HL-60/S4 (cell line): Measurements from ENCODE around the gene VCAN.

Experiments
- in situ Hi-C: fragments of 300-500 bp; cut with MboI; formaldehyde crosslinking; loops from 2 replicates; pipeline ENCODE4 v1.14.3; 2022; ENCODE audit warnings: low sequenced_read_pairs

The VCAN gene

DNA sequence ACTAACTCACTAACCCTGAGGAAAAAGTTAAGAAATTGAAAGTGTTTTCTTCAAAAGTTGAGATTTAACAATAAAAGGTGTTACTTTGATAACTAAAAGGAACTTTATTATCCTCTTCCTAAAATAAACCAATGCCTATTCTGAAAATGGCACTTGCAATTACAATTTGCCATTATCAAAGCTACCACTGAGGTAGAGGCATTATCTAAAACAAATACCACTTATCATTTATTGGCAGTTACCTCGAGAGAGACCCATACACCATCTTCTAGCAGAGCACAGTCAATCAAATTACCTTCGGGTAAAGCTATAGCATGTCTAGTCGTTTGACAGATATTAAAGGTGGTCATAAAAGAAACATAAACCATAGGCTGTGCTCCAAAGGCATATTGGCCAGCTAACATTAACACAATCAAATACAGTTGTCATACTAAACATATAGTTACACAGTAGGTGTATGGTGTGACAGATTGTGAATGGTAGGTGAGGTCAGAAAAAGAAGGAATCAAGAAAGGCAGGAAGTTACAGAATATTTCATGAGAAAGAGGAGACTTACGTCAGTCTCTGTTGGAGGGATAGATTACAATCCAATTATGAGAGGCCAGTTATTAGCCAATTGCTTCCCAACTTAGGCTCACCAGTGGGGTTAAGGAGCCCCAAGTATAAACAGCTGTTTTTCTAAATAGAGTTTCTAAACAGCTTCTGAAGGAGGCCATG lies 56.3 kb downstream of the VCAN start:
- in situ Hi-C loops = no loop called here

DNA sequence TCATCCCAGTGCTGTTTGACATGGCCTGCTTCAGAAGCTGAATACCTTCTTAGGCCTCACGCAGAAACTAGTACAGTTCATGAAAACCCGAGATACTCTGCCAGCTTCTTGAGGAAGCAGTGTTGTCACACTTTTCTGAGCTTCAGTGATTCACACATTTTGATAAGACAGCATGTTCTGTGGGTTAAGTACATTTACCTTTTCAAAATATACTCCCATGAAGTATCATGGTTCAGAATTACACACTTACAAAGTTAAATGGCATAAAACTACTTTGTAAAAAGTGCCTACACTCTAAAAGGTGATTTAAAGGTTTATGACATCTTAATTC lies 56.9 kb downstream of the VCAN start:
- in situ Hi-C loops = no loop called here

DNA sequence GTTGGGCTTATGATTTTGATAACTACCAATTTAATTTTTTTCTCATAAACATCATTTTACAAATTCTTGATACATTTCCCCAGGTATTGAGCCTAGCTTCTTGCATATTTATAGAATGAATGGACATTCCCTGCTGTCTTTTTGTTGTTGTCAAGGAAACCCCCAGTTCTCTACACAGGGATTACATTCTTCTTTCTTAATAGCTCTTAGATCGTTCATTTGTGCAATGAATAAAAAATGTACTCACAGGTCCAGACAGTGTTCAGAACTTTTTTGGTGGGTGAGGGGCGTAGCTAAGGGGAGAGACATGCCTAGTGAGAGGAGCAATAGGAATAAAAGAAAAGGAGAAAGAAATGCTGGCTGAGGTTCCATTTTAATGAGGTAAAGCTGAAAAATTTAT lies 58.6 kb downstream of the VCAN start:
- in situ Hi-C loops = no loop called here

DNA sequence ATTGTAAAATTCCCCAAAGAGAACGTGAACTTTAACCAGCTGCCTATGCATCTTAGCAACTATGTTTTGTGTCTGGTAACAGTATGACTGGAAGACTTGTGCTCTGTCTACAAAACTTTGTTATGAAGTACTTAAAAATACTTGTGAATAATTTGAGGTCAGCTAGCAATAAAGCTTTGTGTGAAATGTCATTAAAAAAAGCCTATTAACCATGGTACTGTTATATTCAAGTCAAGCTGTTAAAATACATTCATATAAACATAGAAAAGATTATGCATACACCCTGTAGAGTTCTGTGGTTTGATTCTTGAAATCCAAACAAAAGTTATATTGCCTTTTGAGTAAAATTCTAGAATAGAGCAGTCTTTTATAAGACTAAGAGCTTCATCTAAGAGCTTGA lies 60.1 kb downstream of the VCAN start:
- in situ Hi-C loops = no loop called here

DNA sequence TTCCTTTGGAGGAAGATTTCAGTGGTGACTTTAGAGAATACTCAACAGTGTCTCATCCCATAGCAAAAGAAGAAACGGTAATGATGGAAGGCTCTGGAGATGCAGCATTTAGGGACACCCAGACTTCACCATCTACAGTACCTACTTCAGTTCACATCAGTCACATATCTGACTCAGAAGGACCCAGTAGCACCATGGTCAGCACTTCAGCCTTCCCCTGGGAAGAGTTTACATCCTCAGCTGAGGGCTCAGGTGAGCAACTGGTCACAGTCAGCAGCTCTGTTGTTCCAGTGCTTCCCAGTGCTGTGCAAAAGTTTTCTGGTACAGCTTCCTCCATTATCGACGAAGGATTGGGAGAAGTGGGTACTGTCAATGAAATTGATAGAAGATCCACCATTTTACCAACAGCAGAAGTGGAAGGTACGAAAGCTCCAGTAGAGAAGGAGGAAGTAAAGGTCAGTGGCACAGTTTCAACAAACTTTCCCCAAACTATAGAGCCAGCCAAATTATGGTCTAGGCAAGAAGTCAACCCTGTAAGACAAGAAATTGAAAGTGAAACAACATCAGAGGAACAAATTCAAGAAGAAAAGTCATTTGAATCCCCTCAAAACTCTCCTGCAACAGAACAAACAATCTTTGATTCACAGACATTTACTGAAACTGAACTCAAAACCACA lies 67.4 kb downstream of the VCAN start:
- in situ Hi-C loops = no loop called here

DNA sequence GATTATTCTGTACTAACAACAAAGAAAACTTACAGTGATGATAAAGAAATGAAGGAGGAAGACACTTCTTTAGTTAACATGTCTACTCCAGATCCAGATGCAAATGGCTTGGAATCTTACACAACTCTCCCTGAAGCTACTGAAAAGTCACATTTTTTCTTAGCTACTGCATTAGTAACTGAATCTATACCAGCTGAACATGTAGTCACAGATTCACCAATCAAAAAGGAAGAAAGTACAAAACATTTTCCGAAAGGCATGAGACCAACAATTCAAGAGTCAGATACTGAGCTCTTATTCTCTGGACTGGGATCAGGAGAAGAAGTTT lies 67.9 kb downstream of the VCAN start:
- in situ Hi-C loops = no loop called here

DNA sequence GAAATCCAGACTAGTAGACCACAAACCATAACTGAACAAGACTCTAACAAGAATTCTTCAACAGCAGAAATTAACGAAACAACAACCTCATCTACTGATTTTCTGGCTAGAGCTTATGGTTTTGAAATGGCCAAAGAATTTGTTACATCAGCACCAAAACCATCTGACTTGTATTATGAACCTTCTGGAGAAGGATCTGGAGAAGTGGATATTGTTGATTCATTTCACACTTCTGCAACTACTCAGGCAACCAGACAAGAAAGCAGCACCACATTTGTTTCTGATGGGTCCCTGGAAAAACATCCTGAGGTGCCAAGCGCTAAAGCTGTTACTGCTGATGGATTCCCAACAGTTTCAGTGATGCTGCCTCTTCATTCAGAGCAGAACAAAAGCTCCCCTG lies 68.6 kb downstream of the VCAN start:
- in situ Hi-C loops = no loop called here

DNA sequence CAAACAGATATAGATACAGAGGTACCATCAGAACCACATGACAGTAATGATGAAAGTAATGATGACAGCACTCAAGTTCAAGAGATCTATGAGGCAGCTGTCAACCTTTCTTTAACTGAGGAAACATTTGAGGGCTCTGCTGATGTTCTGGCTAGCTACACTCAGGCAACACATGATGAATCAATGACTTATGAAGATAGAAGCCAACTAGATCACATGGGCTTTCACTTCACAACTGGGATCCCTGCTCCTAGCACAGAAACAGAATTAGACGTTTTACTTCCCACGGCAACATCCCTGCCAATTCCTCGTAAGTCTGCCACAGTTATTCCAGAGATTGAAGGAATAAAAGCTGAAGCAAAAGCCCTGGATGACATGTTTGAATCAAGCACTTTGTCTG lies 69.2 kb downstream of the VCAN start:
- in situ Hi-C loops = no loop called here

DNA sequence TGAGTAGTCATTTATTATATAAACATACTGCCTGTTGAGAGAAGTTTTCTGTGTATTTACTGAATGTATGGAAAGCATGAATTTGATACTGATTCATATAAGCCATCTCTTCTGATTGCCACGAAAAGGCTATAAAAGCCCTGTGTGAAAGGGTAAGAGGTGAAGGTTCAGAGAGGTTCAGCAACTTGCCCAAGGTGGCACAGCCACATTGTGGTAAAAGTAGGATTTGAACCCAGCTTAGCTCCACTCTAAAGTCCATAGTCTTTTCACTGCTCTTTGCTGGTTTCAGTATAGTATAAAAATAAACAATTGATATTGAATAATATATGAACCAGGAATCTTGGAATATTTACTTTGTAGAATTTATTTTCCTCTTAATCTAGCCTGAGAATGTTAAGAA lies 71.3 kb downstream of the VCAN start:
- in situ Hi-C loops = no loop called here

DNA sequence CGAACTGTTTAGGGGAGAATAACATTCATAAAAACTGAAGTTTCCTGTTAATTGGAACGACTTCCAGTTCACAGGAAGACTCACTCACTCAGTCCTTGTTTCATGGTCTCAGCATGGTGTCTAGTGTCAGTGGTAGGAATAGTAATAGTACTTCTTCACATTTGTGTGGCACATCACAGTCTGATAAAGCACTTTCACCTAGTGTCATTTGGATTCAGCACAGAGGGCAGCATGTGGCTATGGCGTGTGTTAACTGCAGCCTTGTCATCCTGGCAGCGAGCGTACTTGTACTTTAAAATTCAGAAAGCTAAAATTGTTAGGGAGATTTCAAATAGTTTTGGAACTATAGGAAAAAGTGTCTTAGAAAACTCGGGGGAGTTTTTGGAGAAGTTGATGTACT lies 72.4 kb downstream of the VCAN start:
- in situ Hi-C loops = no loop called here

DNA sequence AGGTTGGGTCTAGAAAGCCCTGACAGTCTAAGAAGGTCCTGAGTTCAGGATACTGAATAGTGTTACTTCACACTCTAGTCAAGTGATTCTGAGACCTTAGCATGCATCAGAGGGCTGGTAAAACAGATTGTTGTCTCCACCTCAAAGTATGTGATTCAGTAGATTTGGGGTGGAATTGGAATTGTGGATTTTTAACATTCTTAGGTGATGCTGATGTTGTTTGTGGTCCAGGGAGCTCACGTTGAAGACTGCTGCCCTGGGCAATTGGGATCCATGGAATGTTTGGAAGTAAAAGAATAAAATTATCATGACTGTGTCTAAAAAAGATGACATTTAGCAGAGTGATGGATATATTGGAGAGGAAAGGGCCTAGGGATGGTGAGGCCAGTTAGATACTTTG lies 75.6 kb downstream of the VCAN start:
- in situ Hi-C loops = no loop called here

DNA sequence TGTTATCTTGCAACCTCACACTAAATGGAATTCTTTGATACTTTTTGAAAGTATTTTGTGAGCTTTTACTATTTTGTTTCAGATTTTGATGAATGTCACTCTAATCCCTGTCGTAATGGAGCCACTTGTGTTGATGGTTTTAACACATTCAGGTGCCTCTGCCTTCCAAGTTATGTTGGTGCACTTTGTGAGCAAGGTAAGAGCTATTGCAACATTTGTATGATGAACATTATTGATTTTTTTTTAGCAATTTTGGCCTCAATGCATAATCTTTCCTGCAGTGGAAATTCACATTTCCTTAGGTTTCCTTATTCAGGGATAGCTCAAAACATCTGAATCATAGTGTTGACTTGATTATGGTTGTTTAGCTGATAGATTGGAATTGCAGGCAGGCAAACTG lies 76.3 kb downstream of the VCAN start:
- in situ Hi-C loops = no loop called here

DNA sequence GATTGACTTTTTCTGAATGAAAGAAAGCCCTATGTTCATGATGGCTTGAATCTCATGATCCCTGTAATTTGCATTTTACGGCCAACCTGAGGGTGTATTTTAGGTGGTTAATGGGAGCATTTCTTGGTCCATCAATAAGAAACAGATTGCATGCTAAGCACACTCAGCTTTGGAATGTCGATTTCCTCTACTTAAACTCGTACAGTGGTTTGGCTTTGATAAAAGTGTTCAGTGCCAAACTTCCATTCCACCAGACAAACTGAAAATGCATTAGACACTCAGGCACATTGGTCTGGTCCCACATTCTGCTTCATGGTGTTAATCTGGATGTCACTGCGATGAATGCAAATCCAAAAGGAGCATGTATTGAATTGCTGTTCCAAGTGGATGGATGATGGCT lies 77.0 kb downstream of the VCAN start:
- in situ Hi-C loops = no loop called here

DNA sequence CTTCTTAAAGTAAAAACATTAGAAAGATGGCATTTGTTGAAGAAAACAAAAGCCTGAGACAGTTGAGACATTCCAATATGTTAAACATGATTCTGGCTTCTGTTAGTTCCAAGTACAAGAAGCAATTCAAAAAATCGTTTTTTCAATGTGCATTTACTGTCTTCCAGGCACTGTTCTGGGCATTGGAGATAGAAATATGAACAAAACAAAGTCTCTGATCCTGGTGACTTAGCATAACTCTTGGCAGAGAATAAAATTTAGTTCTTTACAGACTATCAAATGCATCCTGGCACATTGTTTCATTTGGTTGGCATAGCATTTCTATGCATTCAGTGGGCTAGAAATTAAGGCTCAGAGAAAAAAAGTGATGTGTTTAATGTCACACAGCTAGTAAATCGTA lies 77.5 kb downstream of the VCAN start:
- in situ Hi-C loops = no loop called here

DNA sequence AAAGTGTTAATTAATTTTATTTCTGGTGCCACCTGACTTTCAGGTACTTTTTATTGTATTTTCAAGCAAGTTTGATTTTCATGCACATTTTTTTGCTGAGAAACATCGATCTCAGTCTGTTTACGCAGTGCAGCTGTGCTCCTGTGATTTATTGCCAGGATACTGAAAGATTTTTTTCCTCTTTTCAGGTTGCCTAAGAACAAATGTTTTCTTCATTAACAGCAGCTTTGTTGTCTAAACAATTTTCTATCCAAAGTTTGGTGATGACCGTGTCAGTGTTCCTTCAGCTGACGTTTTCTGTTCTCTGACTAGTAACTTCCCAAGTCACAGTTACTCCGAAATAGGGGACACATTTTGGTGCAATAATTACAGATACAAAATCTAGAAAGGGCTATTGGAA lies 78.1 kb downstream of the VCAN start:
- in situ Hi-C loops = loop anchor here (25.0 kb wide), 1 partner anchor 1212 kb away; no protein-coding TSS in a partner anchor

DNA sequence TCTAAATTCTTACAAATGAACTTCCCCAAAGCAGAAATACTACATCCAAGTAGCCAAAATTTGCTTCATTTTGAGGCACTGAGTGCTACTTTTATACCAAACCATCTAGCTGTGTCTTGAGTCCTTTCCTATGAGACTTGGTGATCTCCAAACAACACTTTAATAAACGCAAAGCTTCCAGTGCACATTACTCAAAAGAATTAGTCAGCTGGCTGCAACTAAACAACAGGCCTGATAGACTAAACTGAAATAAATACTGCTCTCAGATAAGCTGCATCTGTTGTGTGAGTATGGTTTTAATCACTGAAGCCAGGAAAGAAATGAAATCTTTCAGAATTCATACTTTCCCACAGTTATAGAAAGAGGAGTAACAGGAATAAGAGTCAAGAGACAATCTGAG lies 80.3 kb downstream of the VCAN start:
- in situ Hi-C loops = loop anchor here (25.0 kb wide), 1 partner anchor 1215 kb away; no protein-coding TSS in a partner anchor

DNA sequence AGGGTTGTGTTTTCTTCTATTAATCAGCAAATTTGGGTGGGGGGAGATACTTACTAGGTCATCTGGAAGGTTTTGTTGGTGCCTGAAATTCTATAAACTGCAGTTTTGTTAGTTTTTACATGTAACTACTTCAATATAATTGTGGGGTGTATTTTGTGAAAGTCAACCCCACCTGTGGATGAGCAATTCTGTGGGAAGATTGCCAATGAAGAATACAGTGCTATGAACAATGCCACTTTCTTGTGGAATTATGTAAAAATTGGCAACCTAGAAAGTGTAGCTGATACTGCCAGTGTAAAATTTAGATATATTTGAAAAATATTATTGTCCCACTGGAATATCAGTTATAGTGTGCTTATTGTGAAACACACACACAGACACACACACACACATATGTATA lies 80.7 kb downstream of the VCAN start:
- in situ Hi-C loops = loop anchor here (25.0 kb wide), 1 partner anchor 1215 kb away; no protein-coding TSS in a partner anchor

DNA sequence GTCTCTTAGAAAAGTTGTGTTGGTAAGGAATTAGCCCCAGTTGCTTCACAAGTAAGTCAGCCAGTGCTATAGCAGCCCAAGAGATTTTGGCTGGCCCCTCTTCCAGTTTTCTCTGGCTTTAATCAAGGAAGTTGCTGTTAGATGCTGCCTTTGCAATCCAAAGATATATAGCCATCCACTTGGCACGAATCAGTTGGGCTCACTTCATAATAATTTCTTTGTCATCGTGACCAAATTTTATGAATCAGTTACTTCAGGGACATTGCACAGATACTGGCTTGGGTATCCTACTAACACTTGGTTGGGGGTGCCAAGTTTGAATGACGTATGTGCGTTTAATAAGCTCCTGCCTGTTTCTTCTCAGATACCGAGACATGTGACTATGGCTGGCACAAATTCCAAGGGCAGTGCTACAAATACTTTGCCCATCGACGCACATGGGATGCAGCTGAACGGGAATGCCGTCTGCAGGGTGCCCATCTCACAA lies 81.5 kb downstream of the VCAN start:
- in situ Hi-C loops = loop anchor here (25.0 kb wide), 1 partner anchor 1216 kb away; no protein-coding TSS in a partner anchor

DNA sequence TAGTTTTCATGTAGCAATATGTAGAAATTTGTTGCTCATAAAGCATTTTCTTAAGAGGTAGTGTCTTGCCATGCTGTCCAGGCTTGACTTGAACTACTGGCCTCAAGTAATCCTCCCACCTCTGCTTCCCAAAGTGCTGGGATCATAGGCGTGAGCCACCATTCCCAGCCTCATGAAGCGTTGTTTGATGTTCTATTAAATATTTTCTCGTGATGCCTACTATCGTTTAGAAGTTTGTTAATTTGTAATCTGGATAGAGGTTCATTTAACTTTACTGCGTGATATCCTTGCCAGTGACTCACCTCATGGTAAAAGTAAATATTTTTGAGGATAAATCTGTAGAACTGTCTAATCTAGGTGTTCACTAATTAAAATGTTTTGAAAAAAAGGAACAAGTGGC lies 82.6 kb downstream of the VCAN start:
- in situ Hi-C loops = loop anchor here (25.0 kb wide), 1 partner anchor 1217 kb away; no protein-coding TSS in a partner anchor

DNA sequence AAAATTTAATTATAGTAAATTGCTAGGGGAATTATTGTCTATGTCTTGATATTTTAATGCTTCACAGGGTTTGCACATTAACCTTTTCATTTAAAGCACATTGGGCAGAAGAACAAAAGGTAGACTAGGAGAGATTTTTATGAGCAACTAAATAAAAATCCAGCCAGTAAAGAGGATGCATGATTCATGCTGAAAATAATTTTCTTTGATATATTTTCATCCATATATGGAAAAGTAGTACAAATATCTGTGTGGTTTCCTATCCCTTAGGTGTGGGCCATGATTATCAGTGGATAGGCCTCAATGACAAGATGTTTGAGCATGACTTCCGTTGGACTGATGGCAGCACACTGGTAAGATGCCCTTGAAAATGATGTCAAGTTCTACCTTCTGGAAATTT lies 83.1 kb downstream of the VCAN start:
- in situ Hi-C loops = loop anchor here (25.0 kb wide), 1 partner anchor 1217 kb away; no protein-coding TSS in a partner anchor

DNA sequence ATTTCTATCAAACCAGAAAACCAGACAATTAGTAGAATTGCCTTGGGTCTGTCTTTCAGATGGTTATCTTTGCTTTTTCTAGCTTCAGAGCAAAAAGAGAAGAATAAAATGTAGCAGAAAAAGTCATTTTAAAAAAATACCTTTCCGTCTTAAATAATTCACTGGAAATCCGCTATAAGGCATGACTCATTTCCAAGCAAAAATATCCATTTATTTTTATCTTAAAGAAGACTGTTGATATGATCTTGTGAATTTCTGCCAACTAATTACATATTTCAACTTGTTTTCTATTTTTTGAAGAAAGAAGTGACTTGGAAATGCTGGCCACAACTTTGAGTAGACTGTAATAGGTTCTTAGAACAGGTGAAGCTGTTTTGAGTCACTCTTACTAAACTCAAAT lies 83.7 kb downstream of the VCAN start:
- in situ Hi-C loops = loop anchor here (25.0 kb wide), 1 partner anchor 1218 kb away; no protein-coding TSS in a partner anchor

DNA sequence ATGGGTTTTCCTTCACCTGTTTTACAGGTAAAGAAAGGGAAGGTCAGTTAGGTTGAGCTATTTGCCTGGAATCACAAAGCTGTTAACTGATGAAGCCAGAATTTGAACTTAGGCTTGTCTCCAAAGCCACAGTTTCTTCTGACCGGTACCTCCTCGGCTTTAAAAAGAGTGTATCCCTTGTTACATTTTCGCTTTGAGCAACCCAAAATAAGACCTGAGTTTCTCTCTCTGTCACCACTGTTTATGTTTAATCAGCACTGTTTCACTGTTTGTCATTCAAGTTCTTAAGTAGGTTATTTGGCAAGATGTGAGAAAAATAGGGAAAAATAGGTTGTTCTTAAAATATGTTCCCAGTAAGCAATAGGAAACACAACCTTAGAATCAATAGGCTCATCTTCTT lies 84.6 kb downstream of the VCAN start:
- in situ Hi-C loops = loop anchor here (25.0 kb wide), 1 partner anchor 1219 kb away; no protein-coding TSS in a partner anchor
